ENCODE results near the gene STAG1.
"Not testable (repeated sequence)": the region's sequence is repeated elsewhere in the genome, so short reads cannot be mapped to it uniquely, and the experiment has no call there.

The STAG1 gene

DNA sequence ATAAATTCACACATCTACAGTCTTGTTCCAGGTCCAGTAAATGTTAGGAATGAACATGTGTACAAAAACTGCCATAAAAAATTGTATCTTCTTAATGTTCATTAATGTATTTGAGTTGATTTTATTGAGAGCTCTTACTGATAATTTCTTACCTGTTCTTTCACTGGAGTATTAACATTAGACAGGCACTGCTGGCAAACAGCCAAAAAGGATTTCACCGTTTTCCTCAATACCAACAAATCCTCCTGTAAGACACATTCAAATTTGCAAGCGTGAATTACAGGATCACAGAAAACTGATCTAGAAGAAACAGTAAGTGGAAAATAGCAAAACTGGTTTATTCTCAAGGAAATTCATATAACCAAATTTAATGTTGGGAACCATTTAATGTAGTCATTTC is 374.7 kb downstream of the STAG1 start:
- DNase-seq = no peak

DNA sequence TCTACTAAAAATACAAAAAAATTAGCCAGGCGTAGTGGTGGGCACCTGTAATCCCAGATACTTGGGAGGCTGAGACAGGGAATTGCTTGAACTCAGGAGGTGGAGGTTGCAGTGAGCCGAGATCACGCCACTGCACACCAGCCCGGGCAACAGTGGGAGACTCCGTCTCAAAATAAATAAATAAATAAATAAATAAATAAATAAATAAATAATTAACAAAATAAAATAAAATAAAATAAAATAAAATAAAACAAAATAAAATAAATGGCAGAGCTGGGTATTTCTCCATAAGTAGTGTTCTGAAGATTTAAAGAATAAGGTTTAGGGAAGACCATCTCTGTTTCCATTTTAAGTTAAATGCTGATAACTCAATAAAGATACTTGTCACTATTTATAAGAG is 376.4 kb downstream of the STAG1 start:
- not testable (repeated sequence) for DNase-seq

DNA sequence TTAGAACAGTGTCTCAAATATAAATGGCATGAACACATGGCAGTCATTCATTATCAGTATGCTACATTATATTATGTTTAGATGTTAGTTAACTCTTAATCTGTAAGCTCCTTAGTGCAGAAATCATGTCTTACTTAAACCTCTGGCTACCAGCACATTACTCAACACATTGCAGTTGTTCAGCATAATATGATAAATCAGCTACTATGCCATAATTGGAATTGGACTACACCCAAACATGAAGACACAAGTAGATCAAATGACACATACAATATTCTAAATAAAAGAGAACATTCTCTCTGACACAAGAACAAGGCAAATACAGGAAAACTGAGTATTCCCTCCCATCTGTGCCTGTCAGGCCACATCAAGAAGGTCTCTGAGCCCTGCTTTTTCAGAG is 385.9 kb downstream of the STAG1 start:
- no peak for DNase-seq

DNA sequence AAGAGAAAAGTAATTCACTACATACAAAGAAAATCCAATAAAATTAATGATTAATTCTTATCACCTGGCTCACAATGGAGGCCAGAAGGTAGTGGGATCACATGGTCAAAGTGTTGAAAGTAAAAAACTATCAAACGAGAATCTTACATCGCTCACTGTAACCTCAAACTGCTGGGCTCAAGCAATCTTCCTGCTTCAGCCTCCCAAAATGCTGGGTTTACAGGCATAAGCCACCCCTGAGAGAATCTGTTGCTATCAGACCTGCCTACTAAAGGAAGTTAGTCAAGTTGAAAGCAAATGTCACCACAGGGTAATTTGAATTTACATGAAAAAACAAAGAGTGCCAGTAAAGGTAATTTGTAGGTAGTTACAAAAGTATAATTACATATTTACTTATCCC is 398.7 kb downstream of the STAG1 start:
- no peak for DNase-seq

DNA sequence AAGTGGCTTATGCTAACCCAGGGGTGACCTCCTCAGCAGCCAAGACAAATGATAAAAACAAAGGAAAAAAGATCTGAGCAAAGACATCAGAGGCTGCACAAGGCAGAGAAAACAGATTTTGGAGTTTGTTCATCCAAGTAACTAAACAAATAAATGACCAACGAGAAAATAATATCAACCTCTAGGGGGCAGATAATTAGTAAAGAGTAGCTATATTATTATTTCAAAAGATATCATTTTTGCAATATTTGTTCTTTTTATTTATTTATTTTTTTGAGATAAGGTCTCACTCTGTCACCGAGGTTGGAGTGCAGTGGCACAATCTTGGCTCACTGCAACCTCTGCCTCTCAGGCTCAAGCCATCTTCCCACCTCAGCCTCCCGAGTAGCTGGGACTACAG is 400.3 kb downstream of the STAG1 start:
- no peak for DNase-seq

DNA sequence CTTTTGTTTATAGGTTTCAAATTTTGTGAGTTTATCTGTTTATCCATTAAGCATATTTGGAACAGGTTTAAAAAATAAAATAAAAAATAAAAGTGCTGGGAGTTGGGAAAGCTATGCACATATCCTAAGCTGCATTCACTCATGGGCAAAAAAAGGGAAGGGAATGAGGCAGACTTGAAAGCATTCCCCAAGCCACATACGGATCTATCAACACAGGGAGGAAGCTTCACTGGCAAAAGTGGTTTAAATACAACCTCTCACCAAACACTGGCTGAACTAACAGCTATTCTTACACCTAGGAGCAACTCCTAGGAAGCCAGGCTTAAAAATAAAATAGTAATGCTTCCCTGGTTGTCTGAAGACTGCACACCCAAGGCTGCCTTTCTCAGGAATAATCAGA is 400.8 kb downstream of the STAG1 start:
- no peak for DNase-seq

DNA sequence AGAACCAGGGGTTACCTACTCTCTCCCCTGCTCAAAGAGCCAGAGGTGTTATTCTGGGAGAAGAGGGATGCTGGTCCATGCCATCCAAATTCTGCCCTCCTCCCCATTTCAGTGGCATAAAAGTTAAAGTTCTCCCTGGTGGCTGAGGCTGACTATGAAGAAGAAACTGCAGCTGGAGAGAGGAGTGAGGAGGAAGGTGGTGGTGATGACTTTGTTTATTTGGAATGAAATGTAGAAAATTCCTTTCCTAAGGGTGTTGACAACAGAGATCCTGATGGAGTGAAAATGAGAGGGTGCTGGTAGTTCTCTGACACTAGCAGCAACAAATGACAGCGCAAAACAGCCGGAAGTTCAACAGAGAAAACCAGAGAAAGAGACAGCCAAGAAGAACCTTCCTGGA is 401.6 kb downstream of the STAG1 start:
- DNase-seq = no peak

DNA sequence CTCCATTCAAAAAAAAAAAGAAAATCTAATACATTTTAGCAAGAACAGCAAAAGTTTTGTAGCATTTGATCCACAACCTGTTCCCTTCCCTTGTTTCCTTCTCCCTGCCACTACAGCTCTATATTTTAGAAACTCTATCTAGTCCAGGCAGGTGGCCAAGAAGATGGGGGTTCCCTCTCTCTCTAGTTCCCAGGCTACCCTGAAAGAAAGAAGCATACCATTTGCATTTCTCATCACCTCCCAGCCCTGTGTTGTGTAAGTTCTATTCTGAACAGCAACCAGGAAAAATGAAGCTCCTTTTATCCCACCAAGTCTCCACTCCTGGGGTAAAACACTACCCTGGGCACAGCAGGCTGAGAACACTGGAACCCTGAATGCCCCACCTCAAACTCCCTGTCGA is 402.0 kb downstream of the STAG1 start:
- no peak for DNase-seq

DNA sequence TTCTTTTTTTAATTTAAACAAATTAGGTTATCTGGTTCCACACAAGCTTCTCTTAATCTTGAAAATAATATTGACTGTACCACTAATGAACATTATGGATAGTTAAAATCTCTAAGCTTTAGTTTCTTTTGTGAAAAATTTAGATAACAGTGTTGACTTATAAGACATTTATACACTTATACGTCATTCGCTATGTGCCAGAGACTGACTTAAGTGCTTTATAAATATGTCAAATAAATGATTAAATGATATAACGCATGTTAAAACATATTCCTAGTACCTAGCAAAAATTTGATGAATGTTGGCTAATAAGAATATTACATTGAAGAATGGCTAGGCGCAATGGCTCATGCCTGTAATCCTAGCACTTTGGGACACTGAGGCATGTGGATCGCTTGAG is 405.7 kb downstream of the STAG1 start:
- DNase-seq = no peak

DNA sequence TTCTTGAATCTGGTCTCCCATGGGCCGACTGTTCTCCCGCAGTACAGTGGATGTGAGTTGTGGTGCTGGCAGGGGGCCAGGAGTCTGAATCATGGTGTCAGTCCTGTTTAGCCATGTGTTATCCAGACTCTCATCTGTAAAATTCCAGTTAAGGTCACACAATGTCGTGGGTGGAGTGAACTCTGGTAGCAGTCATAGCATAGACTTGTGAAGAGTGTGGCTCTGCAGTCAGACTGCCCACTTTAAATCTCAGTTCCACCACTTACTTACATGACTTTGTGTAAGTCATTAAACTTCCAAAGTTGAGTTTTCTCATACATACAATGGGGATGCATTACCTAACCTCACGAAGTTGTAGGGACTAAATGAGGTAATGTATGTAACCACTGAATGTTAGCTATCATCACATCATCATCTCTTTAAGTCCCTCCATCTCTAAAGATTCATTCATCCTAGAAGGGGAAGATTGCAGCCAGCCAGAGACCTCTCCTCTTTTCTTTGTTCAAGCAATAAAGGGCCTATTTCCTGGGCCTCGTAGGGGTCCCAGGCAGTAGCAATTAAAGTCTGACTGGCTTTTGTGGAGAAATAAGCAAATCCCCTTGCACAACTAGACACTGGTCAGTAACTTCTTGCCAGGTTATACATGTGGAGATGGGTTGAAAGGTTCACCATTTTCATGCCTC is 408.2 kb downstream of the STAG1 start:
- DNase-seq = no peak

DNA sequence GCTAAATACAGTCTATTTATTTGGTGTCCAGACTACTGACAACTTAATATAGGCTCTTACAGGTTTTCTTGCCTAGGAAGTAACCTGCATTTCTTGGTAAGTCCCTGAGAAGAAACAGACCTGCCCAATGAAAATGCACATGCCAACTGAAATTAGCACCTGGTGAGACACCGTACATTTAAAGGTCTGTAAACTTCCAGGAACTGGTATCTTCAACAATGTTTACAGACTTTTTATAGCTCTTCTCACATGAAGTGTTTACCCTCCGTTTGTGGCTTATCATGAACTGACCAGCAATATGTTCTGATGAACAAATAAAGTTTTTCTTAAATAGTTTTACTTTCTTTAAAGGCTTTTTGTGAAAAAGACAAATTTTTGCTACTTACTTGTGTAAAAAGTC is 408.7 kb downstream of the STAG1 start:
- DNase-seq = no peak

DNA sequence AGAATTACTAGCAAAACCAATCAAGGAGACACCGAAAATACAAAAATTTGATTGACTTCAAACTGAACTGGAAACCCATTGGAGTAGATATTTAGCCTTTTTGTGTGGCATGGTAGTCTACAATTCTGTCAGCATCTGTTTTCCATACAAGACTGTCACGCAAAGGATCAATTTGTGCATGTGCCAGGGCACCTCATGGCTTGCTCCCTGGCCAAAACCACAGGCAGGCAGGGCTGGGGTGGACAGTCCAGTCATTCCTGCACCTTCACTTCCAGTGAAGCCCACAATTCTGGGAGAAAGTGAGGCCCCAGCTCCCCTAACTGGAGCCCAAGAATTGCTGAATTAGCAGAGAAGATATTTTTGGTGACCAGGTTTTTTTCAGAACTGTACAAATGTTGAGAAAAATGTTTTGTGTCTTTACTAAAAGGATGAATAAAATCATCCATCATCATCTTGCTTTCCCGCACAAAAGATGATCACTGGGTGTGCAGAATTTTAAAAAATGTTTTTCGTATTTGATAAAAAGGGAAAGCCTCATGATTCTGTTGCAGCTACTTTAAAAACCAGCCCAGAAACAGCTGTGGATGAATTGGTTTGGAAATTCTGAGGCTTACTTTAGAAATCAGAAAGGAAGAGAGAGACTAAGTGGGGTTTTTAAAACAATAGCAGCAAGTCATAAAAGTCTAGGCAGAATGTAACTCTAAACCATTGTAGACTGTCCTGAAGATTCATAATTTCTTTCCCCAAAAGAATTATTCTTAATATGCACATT is 415.7 kb downstream of the STAG1 start:
- DNase-seq = no peak

DNA sequence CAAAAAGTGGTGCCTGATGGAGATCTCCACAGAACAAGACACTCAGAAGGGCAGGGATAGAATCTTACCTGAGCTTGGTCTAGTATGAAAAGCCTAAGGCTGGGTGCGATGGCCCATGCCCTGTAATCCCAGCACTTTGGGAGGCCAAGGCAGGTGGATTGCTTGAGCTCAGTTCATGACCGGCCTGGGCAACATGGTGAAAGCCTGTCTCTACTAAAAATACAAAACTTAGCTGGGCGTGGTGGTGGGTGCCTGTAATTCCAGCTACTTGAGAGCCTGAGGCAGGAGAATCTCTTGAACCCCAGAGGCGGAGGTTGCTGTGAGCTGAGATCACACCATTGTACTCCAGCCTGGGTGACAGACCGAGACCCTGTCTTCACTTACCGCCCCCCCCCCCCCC is 417.5 kb downstream of the STAG1 start:
- not testable (repeated sequence) for DNase-seq

DNA sequence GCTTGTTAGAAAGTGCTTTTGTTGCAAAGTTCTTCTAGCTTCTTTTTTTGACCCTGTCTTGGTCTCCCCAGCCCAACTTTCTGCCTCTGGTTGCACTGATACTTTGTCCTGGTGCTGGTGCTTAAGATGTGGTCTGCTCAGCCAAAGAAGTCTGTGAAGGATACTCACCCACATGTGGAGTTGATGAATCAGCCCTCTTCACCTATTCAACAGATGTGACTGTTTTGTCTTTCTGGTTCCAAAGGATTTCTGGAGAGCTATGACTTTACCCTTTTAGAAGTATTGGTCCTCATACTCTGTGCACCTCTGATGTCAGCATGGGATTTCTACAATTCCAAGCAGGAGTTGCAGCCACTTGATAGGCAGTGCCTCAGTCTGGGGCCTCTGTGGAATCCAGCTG is 418.0 kb downstream of the STAG1 start:
- DNase-seq = no peak

DNA sequence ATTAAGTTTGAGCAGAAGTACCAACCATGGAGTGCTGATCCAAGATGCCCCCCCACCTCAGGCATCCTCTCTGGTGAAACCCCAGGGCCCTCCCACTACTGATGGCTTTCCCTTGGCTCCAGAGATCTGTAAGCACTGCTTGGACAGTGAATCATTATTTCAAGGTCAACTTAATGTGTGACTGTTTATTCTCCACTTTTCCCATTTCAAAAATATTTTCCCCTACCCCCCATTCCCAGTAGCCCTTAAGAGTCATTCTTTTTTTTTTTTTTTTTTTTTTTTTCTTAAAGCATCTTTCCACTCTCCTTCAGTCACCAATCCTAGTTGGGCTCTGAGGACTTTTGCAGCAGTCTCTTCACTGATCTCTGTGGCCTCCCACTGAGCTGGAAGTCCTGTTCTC is 419.4 kb downstream of the STAG1 start:
- no peak for DNase-seq

DNA sequence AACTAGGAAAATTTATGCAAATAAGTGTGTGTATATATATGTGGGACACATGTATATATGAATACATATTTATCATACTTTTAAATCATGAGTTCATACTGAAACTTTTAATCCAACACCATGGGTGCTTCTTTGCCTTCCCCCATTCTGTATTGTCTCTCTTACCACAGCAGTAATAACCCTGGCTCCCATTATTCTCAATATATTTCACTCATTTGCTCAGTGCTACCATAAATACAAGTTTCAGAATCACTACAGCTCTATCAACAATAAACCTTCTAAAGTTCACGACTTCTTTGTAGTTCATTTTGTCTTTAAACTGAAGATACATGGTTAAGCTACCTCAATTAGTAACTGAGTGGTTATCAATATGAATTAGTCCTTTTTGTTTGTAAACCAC is 419.9 kb downstream of the STAG1 start:
- no peak for DNase-seq

DNA sequence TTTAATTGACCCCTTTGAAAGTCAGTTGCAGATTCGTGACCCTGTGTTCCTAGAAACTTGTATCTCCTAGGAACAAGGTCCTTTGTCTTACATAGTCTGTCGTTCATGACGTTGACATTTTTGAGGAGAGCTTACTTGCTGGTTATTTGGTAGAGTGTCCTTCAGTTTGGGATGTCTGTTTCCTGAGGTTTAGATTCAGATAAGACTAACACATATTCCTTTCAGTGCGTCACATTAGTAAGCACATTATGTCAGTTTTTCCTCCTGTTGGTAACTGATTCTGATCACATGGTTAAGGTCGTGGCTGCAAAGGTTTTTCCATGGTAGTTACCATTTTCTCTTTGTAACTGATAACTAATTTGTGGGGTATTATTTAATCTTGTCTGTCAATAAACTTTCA is 421.3 kb downstream of the STAG1 start:
- DNase-seq = no peak

DNA sequence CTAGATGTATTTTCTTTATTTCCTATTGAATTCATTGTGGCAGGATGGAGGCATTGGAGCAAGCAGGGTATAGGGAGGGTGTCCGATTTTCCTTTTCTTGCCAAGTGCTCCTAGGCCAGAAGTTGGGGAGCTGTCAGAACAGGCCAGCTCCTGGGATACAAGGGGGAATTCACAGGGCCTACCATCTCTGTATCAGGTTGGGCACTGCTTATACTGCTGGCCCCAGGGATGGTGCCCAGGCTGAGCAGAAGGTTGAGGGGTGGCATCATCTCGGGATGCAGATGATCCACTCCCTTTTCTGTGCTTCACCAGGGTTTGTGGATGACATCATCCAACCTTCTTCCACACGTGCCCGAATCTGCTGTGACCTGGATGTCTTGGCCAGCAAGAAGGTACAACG is 422.6 kb downstream of the STAG1 start:
- DNase-seq = no peak

DNA sequence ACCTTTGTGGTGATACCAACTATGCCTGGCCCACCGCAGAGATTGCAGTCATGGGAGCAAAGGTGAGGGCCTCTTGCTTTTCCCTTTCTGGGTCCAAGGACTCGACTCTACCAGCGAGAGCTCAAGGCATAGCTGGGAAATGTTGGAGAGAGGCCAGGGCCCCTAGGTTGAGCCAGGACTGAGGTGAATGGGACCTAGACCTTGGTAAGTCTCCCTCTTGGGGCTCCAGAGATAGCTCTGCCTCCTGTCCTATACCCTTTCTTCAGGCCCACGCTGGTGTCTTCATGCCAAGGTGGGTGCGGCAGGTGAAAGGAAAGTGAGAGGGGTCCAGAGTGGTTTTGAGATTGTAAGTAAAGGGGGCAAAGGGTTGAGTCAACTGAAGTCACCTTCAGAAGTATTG is 424.5 kb downstream of the STAG1 start:
- DNase-seq = no peak

DNA sequence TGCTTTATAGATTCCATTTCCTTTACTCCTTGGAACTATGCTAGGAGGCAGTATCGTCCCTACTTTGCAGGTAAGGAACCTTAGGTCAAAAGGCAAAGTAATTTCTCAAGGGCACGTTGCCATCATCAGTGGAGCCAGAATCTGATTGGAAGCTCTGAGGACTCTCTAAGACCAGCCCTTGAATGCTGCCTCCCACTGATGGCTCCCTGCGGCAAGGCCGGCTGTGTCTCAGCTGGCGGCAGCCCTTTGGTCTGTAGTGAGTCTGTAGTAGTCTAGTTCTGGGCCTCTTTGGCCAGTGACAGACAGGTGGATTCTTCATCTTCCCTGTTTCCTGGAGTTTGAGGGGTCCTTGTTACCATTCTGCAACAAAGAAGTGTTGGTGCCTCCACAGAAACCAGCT is 425.9 kb downstream of the STAG1 start:
- DNase-seq = no peak

DNA sequence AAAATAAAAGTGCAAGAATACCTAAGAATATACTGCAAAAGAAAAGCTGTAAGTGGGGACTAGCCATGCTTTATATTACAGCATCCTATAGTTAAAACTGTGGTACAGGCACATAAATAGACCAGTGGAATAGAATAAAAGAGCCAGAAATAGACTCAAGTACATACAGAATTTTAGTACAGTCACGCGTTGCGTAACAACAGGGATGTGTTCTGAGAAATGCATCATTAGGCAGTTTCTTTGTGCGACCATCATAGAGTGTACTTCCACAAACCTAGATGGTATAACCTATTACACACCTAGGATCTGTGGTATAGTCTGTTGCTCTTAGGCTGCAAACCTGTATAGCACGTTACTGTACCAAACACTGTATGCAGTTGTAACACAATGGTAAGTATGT is 440.2 kb downstream of the STAG1 start:
- no peak for DNase-seq

DNA sequence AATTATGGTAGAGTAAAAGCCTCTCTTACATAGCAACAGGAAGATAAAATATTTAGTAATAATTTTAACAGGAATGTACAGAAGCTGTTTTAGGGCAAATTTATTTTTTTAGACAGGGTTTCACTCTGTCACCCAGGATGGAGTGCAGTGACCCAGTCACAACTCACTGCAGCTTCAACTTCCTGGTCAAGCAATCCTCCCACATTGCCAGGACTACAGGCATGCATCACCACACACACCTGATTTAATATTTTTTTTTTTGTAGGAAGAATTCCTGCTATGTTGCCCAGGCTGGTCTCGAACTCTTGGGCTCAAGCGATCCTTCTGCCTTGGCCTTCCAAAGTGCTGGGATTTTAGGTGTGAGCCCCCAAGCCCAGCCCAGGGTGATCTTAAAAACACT is 440.9 kb downstream of the STAG1 start:
- no peak for DNase-seq

DNA sequence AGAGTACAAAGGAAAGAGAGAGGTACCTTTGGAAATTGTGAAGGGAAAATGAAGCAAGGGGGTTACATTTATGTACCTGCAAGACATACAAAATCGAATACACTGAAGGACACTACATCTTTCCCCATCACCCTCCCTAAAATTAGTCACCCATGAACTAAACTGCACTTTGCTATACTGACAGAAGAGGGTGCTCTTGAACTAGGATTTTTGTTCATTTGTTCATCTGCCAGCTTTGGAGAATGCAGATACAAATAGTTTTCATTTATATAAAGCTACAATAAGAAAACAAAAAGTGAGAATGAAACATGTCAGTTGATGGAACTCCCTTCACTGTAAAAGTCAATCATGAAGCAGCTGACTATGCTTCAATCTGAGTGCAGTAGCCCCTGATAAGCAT is 446.3 kb downstream of the STAG1 start:
- no peak for DNase-seq

DNA sequence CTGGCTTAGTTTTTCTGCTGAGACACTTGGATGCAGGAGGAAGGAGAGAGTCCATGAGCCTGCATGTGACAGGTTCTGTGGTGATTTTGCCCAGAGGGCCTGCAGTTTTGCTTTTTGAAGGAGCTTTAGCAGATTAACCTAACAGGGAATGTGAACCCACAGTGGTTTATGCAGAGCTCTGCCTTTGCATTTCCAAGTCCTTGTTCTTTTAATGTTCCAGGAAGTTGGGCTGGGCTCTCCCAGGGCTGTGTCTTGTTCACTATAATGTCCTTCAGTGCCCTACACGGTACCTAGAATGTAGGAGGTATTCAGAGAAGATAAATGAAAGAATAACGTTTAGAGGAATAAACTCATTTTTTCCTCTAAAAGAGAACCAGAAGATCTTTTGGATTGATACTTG is 451.7 kb downstream of the STAG1 start:
- DNase-seq = no peak

DNA sequence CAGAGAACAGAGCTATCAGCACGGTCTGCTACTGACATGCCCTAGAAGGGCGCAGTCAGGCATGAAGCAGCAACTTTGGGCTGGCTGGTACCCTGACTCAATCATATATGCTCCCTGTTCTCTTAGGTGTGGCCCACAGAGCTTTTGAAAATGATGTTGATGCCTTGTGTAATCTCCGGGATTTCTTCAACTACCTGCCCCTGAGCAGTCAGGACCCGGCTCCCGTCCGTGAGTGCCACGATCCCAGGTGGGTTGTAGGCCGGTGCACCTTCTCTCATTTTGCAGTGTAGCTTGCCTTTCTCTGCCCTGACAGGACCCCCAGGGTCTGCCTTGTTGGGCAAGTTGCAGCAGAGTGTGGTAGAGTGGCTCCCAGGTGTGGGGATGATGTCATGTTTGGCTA is 454.4 kb downstream of the STAG1 start:
- no peak for DNase-seq
